GM21381 (cell line): ENCODE data around the gene CDPF1.

Experiments used
- ATAC-seq: cut with Tn5 transposase; IDR thresholded peaks from one replicate; pipeline ENCODE4 v1.9.1; 2021; ENCODE audit warnings: mild to moderate bottlenecking, moderate library complexity; ENCODE audit not compliant: unreplicated experiment

Gene CDPF1

DNA sequence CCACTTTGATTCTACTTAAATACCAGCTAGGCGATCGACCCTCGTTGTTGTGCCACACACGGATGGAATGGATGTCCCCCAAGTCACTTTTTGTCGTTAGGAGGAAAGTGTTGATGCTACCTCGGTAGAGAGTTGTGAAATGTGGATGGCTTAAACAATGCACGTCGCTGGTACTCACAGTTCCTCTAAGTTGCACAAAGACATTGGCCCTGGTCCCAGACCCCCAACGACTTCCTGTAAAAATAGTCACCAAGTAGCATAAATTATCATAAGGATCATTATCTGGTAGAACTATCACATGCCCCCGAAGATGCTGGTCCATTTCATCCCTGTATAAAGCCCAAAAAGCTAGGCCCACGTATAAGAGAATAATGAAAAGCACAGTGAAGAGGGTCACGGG, 9.3 kb upstream of the CDPF1 start:
- ATAC-seq, result no peak

DNA sequence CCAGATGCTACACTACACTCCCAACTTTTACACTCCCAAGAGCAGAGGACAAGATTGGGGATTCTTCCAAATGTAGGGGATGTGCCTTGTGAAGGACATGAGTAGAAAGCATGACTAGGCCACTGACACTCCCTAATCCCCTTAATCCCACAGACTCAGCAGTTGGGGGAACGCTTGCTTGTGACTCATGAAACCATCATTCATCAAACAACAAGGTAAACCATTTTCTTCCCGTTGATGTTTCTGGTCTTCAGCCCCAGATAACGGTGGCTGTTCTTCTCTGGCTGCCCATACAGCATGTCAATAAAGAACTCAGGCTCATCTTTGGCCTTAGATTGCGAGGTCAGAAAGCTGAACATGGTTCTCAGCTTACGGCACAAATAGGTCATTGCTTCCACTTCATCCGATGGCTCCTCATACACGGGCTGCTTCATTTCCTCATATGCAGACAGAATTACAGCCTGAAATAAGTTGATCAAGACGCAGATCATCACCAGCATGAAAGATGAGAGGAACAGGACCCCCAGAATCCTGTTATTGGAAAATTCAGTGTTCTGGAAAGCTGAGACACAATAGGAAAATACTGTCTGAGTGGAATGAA, 6.4 kb upstream of the CDPF1 start:
- ATAC-seq, result no peak

DNA sequence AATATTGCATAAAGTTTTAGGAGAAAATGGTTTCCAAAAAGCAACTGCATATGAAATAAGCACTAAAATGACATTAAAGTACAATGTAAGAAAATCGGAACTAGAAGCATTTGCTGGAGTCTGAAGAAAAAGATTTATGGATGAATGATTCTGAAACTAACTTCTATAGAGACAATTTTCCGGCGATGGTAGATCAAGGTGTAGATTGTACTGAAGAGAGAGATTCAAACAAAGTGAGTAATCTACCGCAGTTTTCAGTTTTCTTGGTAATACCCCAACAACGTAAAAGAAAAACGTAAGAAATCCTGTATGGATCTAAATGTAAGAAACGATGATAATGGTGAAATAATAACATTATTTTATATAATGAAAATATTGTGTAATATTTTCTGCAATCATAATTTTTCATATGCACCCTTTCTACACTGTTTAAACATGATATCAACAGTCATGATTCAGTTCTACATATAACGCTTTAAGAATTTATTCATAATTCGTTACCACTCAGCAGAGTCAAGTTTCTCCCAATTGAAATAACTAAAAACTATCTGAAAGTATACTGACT, 1.8 kb upstream of the CDPF1 start:
- no peak for ATAC-seq

DNA sequence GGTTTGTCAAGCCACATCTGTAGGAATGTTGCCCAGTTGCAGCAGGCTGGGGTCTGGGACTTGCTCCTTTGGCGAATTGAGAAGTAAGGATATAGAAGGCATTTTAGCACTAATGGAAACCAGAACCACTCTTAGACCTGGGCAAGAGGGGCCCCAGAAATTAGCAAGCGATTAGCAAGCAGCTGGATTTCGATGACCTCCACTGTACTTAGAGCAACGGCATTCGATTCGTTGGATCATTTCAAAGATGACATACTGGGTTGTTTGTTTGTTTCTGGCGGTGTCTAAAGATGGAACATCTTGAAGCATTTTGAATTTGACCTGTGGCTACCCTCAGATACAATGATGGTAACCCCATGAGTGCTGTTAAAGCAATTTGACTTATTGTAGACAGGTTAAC, 1.2 kb upstream of the CDPF1 start:
- no peak for ATAC-seq

DNA sequence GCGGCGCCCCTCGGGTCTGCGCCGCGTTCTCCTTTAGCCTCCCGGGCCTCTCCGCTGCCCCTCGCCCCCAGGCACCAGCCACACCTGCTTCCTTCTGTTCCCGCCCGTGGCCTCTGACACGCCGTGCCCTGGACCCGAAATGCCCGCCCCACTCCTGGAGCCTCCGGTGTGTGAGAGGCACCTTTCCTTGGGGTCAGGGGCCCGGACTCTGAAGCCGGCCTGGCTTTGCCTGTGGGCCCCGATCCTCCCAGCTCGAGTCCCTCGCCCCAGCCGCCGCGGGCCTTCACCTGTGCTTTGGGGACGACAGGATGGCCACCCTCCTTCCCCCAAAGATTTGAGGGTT, 661 bp upstream of the CDPF1 start:
- no peak for ATAC-seq

DNA sequence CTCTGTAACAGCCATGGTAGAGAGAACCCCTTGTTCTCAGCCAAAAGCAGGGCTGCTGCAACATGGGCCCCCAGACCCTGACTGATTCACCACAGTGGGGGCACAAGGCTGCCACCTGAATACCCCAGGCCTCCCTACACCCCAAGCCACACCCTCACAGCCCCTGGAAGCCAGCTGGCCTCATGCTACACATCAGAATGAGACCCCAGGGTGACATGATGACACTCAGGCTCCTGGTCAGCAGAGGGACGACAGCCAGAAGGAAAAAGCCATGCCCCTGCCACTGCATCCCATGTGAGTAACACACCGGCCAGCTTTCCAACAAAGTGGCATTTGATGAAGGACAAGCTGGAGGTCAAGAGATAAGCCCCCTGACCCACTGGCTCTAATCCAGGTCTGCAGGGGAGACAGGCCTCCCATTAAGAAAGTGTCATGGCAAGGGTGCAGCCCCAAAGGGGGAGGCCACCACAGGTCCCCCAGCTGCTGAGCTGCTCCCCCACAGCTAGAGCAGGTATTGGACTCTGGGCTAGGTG, 2.6 kb downstream of the CDPF1 start:
- ATAC-seq, result no peak

DNA sequence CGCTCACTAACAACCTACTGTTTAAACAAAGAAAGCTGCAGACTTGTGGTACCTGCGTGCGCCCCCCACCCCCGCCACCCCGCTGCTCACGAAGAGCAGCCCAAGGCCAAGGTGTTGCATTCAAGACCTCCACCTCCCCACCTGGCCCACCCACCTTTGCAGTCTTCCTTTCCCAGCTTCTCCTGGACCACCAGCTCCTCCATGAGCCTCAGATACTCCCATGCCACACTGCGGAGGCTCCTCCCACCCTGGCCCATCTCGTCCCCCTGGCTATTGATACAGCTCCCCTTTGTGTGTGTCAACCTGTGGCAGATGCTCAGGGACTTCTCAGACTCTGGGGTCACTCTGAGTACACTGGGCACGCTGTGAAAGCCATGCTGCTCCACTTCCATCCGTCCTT, 3.9 kb downstream of the CDPF1 start:
- ATAC-seq, result no peak

DNA sequence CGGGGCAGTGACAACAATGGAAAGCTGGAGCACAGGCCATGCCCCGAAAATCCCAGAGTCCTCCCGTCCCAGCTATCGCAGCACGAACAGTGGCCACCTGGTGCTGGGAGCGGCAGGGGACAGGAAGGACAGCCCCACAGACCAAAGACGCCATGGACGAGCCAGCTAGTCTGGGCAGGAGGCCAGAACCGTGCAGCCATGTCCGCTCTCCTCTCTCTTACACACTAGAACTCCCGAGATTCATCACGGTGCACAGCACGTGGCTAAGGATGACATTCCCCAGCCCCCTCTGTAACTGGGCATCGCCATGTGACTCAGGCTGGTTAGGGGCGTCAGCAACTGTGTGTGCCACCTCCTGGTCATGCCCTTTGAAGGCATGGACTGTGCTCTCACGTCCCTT, 4.6 kb downstream of the CDPF1 start:
- no peak for ATAC-seq

DNA sequence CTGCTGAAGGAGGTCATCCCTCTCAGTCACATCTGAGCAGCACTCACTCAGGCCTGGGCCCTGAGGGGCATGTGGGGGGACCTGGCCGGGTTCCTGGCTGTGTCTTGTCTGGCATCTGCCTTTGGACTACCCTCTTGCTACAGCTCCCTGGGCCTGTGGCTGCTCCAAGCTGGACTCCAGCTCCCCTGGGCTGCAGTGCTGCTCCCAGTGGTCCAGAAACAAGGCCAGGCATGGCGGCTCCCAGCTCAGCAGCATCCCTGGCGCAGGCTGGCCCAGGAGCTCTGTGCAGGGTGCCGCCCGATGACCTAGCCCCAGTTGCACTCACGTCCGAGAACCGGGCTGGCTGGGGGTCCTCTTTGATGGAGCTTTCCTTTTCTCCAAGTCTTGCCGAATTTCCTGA, 5.3 kb downstream of the CDPF1 start:
- no peak for ATAC-seq

DNA sequence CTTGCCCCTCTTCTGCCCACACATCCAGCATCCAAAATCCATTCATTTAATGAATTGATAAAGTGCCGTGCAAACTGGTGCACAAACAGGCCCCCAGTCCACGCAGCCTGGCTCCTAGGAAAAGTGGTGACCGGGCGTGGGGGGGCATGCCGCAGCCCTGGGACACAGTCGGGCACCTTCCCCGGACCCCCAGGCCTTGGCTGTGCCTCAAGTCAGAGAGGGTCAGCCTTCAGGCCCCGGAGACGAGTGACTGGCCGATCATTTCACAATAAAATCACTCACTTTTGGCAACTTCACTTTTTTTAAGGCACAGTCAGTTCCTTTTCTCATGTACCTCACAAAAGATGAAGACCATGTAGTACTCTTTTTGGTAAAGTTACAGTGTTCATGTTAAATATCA, 8.0 kb downstream of the CDPF1 start:
- no peak for ATAC-seq

DNA sequence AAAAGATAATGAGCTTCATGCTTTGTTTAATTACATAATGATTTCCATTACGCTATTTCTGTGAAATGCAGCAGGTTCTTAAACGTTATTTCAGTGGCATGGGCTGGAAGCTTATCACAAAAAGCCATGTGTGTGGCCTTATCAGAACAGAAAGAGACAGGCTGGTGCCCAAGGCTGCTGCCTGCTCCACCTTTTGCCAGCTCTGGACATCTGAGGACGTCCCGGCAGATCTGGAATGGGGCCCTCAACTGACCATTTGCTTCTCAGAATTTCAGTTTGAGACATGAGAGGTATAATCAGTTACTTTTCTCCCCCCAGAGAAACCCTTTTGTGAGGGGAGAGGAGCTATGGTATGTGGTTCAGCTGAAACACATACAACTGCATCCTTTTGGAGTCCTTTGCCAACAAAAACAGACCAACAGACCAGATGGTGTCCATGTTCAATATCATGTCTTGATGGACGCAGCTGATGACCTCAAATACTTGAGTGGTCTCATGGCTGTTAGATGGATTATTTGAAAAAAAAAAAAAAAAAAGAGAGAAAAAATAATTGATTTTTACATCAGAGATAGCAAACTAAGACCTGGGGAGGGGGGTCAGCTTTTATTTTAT, 8.6 kb downstream of the CDPF1 start:
- ATAC-seq, result no peak

DNA sequence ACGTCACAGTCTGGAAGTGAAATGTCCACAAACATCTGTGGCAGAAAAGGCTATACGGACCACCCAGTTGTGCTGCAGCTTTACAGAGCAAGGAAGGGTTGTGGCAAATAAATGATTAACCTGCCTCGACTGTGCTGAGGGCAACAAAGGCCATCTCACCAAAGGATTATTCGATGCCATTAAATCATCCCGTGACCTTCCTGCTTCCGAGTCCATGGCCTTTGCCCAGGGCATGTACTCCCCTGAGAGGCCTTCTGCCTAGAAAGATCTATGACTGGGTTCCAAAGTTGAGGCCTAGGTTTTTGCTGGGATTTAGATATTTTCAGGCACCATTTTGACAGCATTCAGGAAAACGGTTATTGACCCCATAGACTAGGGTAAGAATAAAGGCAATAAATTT, 9.2 kb downstream of the CDPF1 start:
- no peak for ATAC-seq

DNA sequence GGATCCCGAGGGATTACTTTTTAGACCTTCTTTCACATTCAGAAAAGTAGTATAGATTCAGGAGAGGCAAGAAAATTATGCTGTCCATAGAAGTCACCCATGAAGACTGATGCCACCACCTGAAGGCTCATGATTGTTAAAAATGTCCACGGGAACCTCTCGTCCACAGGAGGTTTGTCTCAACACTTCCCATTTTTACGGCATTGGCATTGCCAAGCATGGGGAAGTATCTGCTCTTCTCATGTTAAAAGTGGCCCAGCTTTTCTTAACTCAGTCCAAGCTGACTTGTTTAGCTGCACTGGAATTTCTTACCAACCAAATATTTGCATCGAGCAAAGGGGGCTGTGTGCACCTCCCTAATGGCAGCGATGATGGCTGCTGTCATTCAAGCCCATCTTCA, 9.6 kb downstream of the CDPF1 start:
- ATAC-seq, result no peak

DNA sequence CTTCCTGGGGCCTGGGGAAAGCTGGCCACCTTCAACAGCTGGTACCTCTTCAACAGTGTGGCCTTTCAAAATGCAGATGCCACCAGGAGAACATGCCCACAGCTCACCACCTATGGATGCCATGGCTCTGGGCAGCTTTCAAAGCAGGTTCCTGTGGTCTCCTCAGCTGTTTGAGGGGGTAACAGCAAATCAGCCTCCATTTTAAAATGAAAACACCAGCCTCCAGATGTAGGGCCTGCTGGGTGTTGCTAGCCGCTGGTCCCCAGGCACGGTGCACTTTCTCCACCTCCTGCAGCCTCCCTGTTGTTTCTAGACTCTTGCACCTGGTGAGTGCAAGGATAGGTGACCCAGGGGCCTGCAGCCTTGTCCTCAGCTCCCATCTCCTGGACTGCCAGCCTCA, 10.0 kb downstream of the CDPF1 start:
- ATAC-seq, result no peak

DNA sequence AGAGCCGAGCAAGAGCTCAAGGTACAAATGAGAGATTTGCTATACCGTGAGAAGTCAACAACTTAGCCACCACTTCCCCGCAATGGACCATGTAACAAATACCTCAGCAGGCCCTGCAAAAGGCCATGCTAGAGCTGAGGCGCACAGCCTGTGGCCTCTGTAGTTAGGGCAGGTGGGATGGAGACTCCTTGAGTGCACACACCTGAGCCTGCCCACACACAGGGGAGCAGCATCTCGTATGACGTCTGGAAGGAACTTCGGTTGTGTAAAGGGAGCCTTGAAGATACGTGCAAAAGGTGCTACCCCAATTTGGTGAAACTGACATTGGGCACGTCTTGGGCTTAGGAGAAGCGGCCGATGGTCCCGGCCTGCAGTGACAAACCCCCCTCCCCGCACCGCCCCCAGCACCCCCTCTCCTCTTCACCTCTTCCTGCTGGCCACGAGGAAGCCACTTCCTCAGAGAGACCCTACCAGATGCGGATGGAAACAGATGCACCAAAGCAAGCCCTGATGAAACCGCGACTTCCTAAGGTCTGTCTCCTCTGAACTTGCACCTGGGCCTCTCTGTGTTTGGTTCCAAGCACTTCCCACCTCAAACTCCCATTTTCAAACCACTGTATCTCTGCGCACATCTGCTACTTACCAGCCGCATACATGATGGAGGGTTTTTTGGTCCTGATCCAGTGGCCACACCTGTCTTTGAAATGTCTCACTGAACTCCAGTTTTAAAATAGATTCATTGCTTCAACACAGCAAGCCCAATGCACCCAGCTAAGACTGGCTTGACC, 10.6 kb downstream of the CDPF1 start:
- ATAC-seq, result no peak

DNA sequence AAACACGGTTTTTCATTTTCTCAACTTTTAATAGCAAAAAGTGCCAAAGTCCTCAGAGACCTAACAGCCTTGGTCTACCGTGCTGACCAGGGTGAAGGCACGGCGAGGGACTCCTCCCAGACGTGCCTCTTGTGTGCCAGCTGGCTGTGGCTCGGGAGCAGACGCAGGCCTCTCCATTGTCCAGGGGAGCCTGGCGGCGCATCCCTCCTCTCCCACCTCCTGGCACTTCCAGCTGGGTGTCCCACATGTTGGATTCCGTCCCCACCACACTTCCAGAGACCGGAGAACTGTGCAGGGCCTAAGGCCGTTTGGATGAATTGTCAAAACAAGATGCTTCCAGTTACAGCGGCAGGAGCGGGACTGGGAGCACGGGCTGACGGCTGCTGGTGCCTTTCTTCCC, 11.6 kb downstream of the CDPF1 start:
- no peak for ATAC-seq

DNA sequence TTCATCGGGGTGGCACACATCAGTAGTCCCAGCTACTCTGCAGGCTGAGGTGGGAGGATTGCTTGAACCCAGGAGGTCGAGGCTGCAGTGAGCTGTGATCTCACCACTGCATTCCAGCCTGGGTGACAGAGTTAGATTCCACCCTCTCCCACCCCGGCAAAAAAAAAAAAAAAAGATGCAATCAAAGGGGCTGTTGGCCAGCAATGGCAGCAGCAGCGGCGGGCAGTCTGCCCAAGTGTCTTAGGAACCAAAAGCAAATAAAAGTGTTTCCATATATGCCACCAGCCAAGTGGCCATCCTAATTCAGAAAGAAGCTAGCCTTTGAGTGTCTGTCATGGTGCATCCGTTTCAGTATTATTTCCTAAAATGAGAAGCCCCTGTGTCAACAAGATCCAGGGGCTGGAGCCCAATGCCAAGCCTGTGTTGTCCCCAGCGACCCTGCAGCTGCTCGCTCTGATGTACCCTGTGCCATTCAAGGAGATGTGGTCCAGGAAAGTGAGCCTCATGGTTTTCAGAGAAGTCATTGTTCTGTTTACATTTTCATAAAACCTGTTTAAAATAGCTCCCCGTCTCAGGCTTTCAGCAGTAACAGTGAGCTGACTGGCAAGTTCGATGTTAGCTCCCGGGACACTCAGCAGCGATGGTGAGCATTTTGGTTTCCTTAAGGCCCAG, 12.5 kb downstream of the CDPF1 start:
- ATAC-seq, result no peak

DNA sequence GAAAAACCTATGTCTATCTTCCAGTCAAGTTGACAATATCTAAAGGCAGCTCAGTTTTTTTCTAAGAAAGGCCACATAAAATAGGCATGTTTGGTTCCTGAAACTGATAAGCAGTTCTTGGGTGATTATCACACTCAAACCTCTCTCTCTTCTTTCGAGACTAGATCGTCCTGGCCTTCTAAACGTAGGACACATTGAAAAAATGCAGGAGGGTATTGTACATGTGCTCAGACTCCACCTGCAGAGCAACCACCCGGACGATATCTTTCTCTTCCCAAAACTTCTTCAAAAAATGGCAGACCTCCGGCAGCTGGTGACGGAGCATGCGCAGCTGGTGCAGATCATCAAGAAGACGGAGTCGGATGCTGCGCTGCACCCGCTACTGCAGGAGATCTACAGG, 15.1 kb downstream of the CDPF1 start:
- ATAC-seq, result no peak

DNA sequence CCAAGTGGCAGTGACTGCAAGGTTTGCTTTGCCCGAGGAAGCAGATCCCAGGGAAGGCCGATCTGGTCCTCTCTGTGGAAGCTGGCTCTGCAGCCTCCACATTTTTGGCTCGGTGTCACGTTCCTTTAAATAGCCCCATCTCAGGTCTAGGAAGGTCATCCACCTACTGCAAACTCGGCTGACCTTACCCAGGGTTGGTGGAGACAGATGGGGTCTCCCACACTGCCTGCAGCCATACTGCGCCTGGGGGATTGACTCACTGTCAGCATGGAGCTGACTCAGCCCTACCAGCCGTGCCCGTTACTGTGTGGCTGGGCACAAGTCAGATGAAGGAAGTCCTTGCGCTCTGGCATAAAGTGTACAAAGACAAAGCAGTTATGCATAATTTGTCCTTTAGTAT, 16.9 kb downstream of the CDPF1 start:
- ATAC-seq, result no peak

DNA sequence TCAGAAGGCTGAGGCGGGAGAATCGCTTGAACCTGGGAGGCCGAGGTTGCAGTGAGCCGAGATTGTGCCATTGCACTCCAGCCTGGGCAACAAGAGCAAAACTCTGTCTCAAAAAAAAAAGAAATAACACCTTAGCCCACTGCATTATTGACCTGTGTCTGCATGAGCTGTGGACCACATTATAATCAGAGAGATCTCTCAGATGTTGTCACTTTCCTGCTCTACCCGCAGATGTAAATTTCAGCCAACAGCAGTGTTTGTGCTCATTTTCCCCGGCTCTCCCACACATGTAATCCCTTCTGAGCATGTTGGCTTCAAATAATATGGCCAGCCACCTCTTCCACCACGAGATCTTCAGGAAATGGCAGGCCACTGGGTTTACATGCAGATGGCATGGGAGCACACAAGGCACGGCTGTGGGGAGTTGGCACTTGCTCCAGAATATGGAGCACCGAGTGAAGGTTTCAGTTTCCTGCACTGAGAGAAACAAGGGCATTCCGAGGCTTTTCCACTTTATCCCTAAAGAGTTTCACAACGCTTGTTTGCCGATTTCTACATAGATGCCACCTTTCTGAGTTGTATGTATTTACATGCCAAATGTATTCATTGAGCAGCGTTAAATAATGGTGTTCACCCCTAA, 19.7 kb downstream of the CDPF1 start:
- no peak for ATAC-seq

DNA sequence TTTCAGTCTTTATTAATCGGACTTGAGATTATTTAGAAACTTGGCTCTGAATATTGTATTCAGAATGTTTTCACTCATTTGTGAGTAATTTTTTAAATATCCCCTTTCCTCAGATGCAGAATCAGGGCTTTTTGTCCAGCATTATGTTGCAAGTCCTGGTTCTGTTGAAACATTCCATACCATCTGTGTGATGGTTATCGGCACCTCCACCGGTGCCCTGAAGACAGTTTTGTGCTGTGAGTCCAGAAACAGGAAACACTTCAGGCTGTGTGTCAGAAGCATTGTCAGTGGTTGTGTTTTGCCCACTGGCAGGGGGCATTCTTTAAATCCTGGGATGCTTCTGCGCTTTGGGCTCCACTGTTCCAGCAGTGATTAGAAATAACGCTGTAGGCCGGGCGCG, 20.4 kb downstream of the CDPF1 start:
- no peak for ATAC-seq
